CD4-positive, alpha-beta memory T cell (primary cell): ENCODE data around the gene BIVM. TPM values are rescaled to one million over a fixed set of nuclear protein-coding genes. Genes with fewer than 3 reads are reported as not detected.

Experiments used
- CTCF ChIA-PET: fragments of 350-600 bp; sonication (Branson Sonifier 250); formaldehyde crosslinking; loops from one replicate; lab custom pipeline; 2021; ENCODE audit warnings: inconsistent platforms; ENCODE audit not compliant: partially characterized antibody; lab: Charles Lee
- POLR2A ChIA-PET: fragments of 350-600 bp; sonication (Branson Sonifier 250); formaldehyde crosslinking; loops from one replicate; lab custom pipeline; 2021; ENCODE audit not compliant: partially characterized antibody; lab: Charles Lee
- DNase-seq, 5 donors: peaks; one replicate each; pipeline versions ENCODE4 v3.0.0 to v3.0.0-alpha.2; 2020 to 2022; ENCODE audit warnings: mixed read lengths in 1 of 5
- H3K27ac ChIP-seq: one replicate; pipeline ENCODE4 v1.7.0; 2013; ENCODE audit warnings: low read depth, low read length
- H3K27me3 ChIP-seq: 2 replicates; pipeline ENCODE4 v1.7.0; 2013; ENCODE audit warnings: mild to moderate bottlenecking, low read length, moderate library complexity; ENCODE audit not compliant: insufficient read depth
- H3K36me3 ChIP-seq: 2 replicates; pipeline ENCODE4 v1.7.0; 2013; ENCODE audit warnings: mild to moderate bottlenecking, low read length, moderate library complexity; ENCODE audit not compliant: insufficient read depth
- H3K4me1 ChIP-seq: 2 replicates; pipeline ENCODE4 v1.7.0; 2013; ENCODE audit warnings: mild to moderate bottlenecking, low read length, moderate library complexity; ENCODE audit not compliant: insufficient read depth
- H3K4me3 ChIP-seq, 2 donors: one replicate each; pipeline ENCODE4 v1.7.0; 2013; ENCODE audit warnings: low read length in 2 of 2, mild to moderate bottlenecking in 1 of 2
- H3K9me3 ChIP-seq, 2 donors: one replicate each; pipeline ENCODE4 v1.7.0; 2013; ENCODE audit warnings: low read length in 2 of 2, control low read depth in 1 of 2; ENCODE audit not compliant: control insufficient read depth in 1 of 2
- H3K27ac Mint-ChIP-seq, 7 donors: one replicate each; pipeline ENCODE4 v1.8.0; 2020 to 2021; ENCODE audit warnings: mixed read lengths in 7 of 7, mild to moderate bottlenecking in 6 of 7, inconsistent platforms in 3 of 7, moderate library complexity in 3 of 7
- H3K27me3 Mint-ChIP-seq, 2 donors: one replicate each; pipeline ENCODE4 v1.8.0; 2020 to 2021; ENCODE audit warnings: mixed read lengths in 2 of 2
- H3K36me3 Mint-ChIP-seq, 2 donors: one replicate each; pipeline ENCODE4 v1.8.0; 2020 to 2021; ENCODE audit warnings: mixed read lengths in 2 of 2, inconsistent platforms in 1 of 2, mild to moderate bottlenecking in 1 of 2
- H3K4me1 Mint-ChIP-seq, 4 donors: one replicate each; pipeline ENCODE4 v1.8.0; 2020 to 2021; ENCODE audit warnings: mixed read lengths in 4 of 4, mild to moderate bottlenecking in 1 of 4
- H3K4me3 Mint-ChIP-seq, 8 donors: one replicate each; pipeline ENCODE4 v1.8.0; 2020 to 2021; ENCODE audit warnings: mixed read lengths in 8 of 8, mild to moderate bottlenecking in 7 of 8, moderate library complexity in 6 of 8, inconsistent platforms in 3 of 8
- H3K9me3 Mint-ChIP-seq, 8 donors: one replicate each; pipeline ENCODE4 v1.8.0; 2020 to 2021; ENCODE audit warnings: mixed read lengths in 8 of 8, mild to moderate bottlenecking in 5 of 8, inconsistent platforms in 3 of 8, moderate library complexity in 1 of 8
- intact Hi-C: fragments of 100-400 bp; cut with micrococcal nuclease; formaldehyde crosslinking; loops from one replicate; pipeline ENCODE4 v1.15.1; 2023
- polyA plus RNA-seq, 2 donors: library from polyadenylated mRNA; unstranded; fragments of 300-500 nt; fragmentation: Illumina TruSeq; gene quantifications; one replicate each; pipeline ENCODE4 v1.2.3, GENCODE V29; 2021
- total RNA-seq, 2 experiments: library from RNA; stranded (reverse); gene quantifications; one replicate each; pipeline ENCODE4 v1.2.3, GENCODE V29; 2021

The BIVM gene
- total RNA-seq (10 to 100 TPM in 1 of 2 experiments, 1 to 10 TPM in 1; 9.9 to 10.9 TPM), polyA plus RNA-seq (1 to 10 TPM; 7.4 to 9.6 TPM)

GRCh38 chr13:102798581-102799425, at the start of gene BIVM, which contains the start of gene POGLUT2:
BIVM (plus strand) TSS chr13:102799119; CDS start chr13:102807268, 8,149 bp downstream.
POGLUT2 (minus strand) TSS chr13:102798976; CDS start chr13:102798670, 306 bp downstream.
- peak within 1 kb of the TSS; percentile 89 to 95 (median 91) for H3K4me3 Mint-ChIP-seq
- peak; percentile 66 to 83 (median 72) for DNase-seq
- intact Hi-C loops = loop anchor here (2.0 kb wide), 1 partner anchor 20 kb away; no protein-coding TSS in a partner anchor
- peaks cover 1 to 8% of the 10 kb centered on the region in 2 donors for H3K27me3 Mint-ChIP-seq
- H3K27ac ChIP-seq = no peak within 1 kb of the TSS
- CTCF ChIA-PET = interaction anchor here (0.8 to 2.9 kb wide), 11 partner anchors 8 to 219 kb away, joined by 3 to 51 read pairs (median 3); partner anchors contain the start of gene ERCC5
- H3K36me3 Mint-ChIP-seq = peaks cover 0 to 3% of the 10 kb centered on the region in 2 donors
- no peaks in the 10 kb centered on the region for H3K36me3 ChIP-seq
- no peaks in the 10 kb centered on the region for H3K27me3 ChIP-seq
- H3K9me3 ChIP-seq = no peaks in the 10 kb centered on the region
- POLR2A ChIA-PET = interaction anchor here (1.0 to 3.5 kb wide), 10 partner anchors 19 to 207 kb away, joined by 3 to 31 read pairs (median 8); partner anchors contain the start of genes ERCC5, TEX30 and TPP2
- H3K4me1 ChIP-seq = peaks cover 18% of the 10 kb centered on the region
- peak within 1 kb of the TSS; percentile 69 to 76 for H3K4me3 ChIP-seq
- H3K9me3 Mint-ChIP-seq = peaks cover 0 to 1% (median 0%) of the 10 kb centered on the region in 8 donors
- H3K27ac Mint-ChIP-seq = peak within 1 kb of the TSS; percentile 35 to 93 (median 86)
- peaks cover 18 to 32% (median 21%) of the 10 kb centered on the region in 4 donors for H3K4me1 Mint-ChIP-seq

- H3K27ac ChIP-seq = no peak overlapping the region
- Mint-ChIP-seq H3K36me3 (peaks cover 0 to 4% of the 10 kb centered on the region in 2 donors), H3K4me1 (no peaks in the 10 kb centered on the region), H3K27me3 (peaks cover 2 to 11% of the 10 kb centered on the region in 2 donors), H3K27ac (no peak overlapping the region), H3K9me3 (peaks cover 0 to 7% (median 3%) of the 10 kb centered on the region in 8 donors), H3K4me3 (no peak overlapping the region)
- no peak overlapping the region for H3K4me3 ChIP-seq
- no peaks in the 10 kb centered on the region for H3K4me1 ChIP-seq
- intact Hi-C loops = no loop called here
- ChIA-PET CTCF (interaction anchor here (1.7 kb wide), 1 partner anchor 119 kb away, joined by 4 read pairs; no protein-coding TSS in a partner anchor), POLR2A (no interaction called here)
- H3K36me3 ChIP-seq = no peaks in the 10 kb centered on the region
- no peaks in the 10 kb centered on the region for H3K9me3 ChIP-seq
- H3K27me3 ChIP-seq = no peaks in the 10 kb centered on the region
- no peak for DNase-seq
Observed at GRCh38 chr13:102751886-102752285, 47.0 kb upstream of the BIVM start.

- H3K27me3 Mint-ChIP-seq = no peaks in the 10 kb centered on the region
- Histone ChIP-seq H3K4me3 (no peak overlapping the region), H3K27ac (no peak overlapping the region), H3K9me3 (no peaks in the 10 kb centered on the region), H3K27me3 (no peaks in the 10 kb centered on the region), H3K36me3 (no peaks in the 10 kb centered on the region), H3K4me1 (no peaks in the 10 kb centered on the region)
- H3K9me3 Mint-ChIP-seq = peaks cover 0 to 4% (median 0%) of the 10 kb centered on the region in 8 donors
- POLR2A ChIA-PET = no interaction called here
- CTCF ChIA-PET = no interaction called here
- no peak overlapping the region for H3K27ac Mint-ChIP-seq
- intact Hi-C loops = no loop called here
- no peaks in the 10 kb centered on the region for H3K36me3 Mint-ChIP-seq
- no peaks in the 10 kb centered on the region for H3K4me1 Mint-ChIP-seq
- no peak overlapping the region for H3K4me3 Mint-ChIP-seq
- DNase-seq = no peak
Observed at GRCh38 chr13:102757006-102757405, 41.9 kb upstream of the BIVM start.

GRCh38 chr13:102758842-102759241, 40.1 kb upstream of the BIVM start:
- CTCF ChIA-PET = interaction anchor here (1.0 kb wide), 1 partner anchor 112 kb away, joined by 4 read pairs; no protein-coding TSS in a partner anchor

GRCh38 chr13:102761071-102761470, 37.8 kb upstream of the BIVM start:
- H3K9me3 Mint-ChIP-seq = no peaks in the 10 kb centered on the region
- H3K27ac Mint-ChIP-seq = no peak overlapping the region
- Histone ChIP-seq H3K27ac (no peak overlapping the region), H3K4me3 (no peak overlapping the region), H3K27me3 (no peaks in the 10 kb centered on the region), H3K9me3 (no peaks in the 10 kb centered on the region), H3K36me3 (no peaks in the 10 kb centered on the region), H3K4me1 (no peaks in the 10 kb centered on the region)
- intact Hi-C loops = no loop called here
- H3K36me3 Mint-ChIP-seq = no peaks in the 10 kb centered on the region
- DNase-seq = no peak
- no peaks in the 10 kb centered on the region for H3K27me3 Mint-ChIP-seq
- ChIA-PET CTCF (no interaction called here), POLR2A (no interaction called here)
- no peaks in the 10 kb centered on the region for H3K4me1 Mint-ChIP-seq
- no peak overlapping the region for H3K4me3 Mint-ChIP-seq

More at GRCh38 chr13:102758842-102759241, 40.1 kb upstream of the BIVM start:
- intact Hi-C loops = no loop called here
- Histone ChIP-seq H3K9me3 (no peaks in the 10 kb centered on the region), H3K4me3 (no peak overlapping the region), H3K27ac (no peak overlapping the region), H3K27me3 (no peaks in the 10 kb centered on the region), H3K4me1 (no peaks in the 10 kb centered on the region), H3K36me3 (no peaks in the 10 kb centered on the region)
- no peaks in the 10 kb centered on the region for H3K36me3 Mint-ChIP-seq
- H3K4me1 Mint-ChIP-seq = no peaks in the 10 kb centered on the region
- no peak overlapping the region for H3K27ac Mint-ChIP-seq
- POLR2A ChIA-PET = no interaction called here
- H3K27me3 Mint-ChIP-seq = no peaks in the 10 kb centered on the region
- no peak for DNase-seq
- no peak overlapping the region for H3K4me3 Mint-ChIP-seq
- H3K9me3 Mint-ChIP-seq = peaks cover 0 to 2% (median 0%) of the 10 kb centered on the region in 8 donors

- CTCF ChIA-PET = no interaction called here
- H3K4me3 Mint-ChIP-seq = no peak overlapping the region
Observed at GRCh38 chr13:102763741-102764140, 35.2 kb upstream of the BIVM start.

GRCh38 chr13:102768909-102769308, 30.0 kb upstream of the BIVM start:
- H3K27me3 ChIP-seq = no peaks in the 10 kb centered on the region
- no peak for DNase-seq
- no peak overlapping the region for H3K4me3 ChIP-seq
- Mint-ChIP-seq H3K27ac (no peak overlapping the region), H3K36me3 (peaks cover 6 to 7% of the 10 kb centered on the region in 2 donors), H3K9me3 (no peaks in the 10 kb centered on the region), H3K4me1 (peaks cover 13 to 33% (median 26%) of the 10 kb centered on the region in 4 donors), H3K4me3 (no peak overlapping the region), H3K27me3 (no peaks in the 10 kb centered on the region)
- peaks cover 14% of the 10 kb centered on the region for H3K4me1 ChIP-seq
- no peak overlapping the region for H3K27ac ChIP-seq
- ChIA-PET POLR2A (interaction anchor here (0.7 kb wide), 1 partner anchor 10 kb away, joined by 3 read pairs; no protein-coding TSS in a partner anchor), CTCF (interaction anchor here (0.9 to 2.3 kb wide), 4 partner anchors 32 to 189 kb away, joined by 4 to 8 read pairs (median 5); no protein-coding TSS in a partner anchor)
- H3K36me3 ChIP-seq = no peaks in the 10 kb centered on the region
- H3K9me3 ChIP-seq = no peaks in the 10 kb centered on the region
- intact Hi-C loops = no loop called here

More at GRCh38 chr13:102763741-102764140, 35.2 kb upstream of the BIVM start:
- Mint-ChIP-seq H3K27me3 (no peaks in the 10 kb centered on the region), H3K27ac (no peak overlapping the region), H3K36me3 (peaks cover 3 to 6% of the 10 kb centered on the region in 2 donors), H3K4me1 (no peaks in the 10 kb centered on the region), H3K9me3 (no peaks in the 10 kb centered on the region)
- Histone ChIP-seq H3K4me3 (no peak overlapping the region), H3K27ac (no peak overlapping the region), H3K4me1 (no peaks in the 10 kb centered on the region), H3K9me3 (no peaks in the 10 kb centered on the region), H3K27me3 (no peaks in the 10 kb centered on the region), H3K36me3 (no peaks in the 10 kb centered on the region)
- DNase-seq = no peak
- POLR2A ChIA-PET = no interaction called here
- intact Hi-C loops = no loop called here
